CD4-positive, alpha-beta T cell treated with Interleukin-17A for 1 hour (primary cell): ENCODE results near the gene FSCB.
"Not testable (repeated sequence)": the region's sequence is repeated elsewhere in the genome, so short reads cannot be mapped to it uniquely, and the experiment has no call there.

Experiments used
- DNase-seq: peaks from one replicate; pipeline ENCODE4 v3.0.0-alpha.2; 2020

Gene FSCB, protein sequence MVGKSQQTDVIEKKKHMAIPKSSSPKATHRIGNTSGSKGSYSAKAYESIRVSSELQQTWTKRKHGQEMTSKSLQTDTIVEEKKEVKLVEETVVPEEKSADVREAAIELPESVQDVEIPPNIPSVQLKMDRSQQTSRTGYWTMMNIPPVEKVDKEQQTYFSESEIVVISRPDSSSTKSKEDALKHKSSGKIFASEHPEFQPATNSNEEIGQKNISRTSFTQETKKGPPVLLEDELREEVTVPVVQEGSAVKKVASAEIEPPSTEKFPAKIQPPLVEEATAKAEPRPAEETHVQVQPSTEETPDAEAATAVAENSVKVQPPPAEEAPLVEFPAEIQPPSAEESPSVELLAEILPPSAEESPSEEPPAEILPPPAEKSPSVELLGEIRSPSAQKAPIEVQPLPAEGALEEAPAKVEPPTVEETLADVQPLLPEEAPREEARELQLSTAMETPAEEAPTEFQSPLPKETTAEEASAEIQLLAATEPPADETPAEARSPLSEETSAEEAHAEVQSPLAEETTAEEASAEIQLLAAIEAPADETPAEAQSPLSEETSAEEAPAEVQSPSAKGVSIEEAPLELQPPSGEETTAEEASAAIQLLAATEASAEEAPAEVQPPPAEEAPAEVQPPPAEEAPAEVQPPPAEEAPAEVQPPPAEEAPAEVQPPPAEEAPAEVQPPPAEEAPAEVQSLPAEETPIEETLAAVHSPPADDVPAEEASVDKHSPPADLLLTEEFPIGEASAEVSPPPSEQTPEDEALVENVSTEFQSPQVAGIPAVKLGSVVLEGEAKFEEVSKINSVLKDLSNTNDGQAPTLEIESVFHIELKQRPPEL

GRCh38 chr14:44507183-44507582 lies at the start of gene FSCB:
FSCB (minus strand) TSS chr14:44507283; CDS start chr14:44506987, 296 bp downstream.
- no peak for DNase-seq

DNA sequence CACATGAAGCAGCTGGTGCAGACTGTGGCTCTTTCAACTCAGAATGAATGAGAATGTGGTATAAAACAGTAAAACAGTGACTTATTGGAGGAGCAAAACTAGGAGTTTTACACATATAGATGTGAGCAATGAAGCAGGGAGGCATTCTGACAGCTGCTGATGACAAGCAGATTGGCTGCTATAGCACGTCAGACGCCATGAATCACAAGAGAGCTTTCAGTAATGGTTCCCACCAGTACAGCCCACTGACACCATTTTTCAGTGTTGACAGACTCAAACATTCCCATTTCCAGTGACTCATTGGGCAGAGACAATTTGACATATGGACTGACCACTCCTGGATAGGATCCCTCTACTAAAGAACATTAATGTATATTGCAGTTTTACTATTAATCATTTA lies 24.6 kb upstream of the FSCB start:
- DNase-seq = no peak

DNA sequence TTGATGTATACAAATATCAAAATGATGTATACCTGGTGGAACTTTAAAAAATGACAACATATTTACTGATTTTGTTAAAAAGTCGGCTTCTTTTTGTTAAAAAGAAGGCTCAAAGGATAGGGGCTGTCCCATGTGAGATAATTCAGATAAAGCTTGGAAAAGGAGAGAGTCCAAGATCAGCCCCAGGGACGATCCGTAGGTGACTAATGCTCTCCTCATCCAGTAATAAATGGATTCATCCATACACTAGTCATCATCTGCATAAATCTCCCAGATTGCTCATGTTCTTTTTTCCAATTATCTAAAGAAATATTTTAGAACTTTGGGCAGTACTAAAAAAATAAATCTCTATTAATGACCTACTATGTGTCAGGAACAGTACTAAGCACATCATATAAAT lies 23.4 kb upstream of the FSCB start:
- no peak for DNase-seq

DNA sequence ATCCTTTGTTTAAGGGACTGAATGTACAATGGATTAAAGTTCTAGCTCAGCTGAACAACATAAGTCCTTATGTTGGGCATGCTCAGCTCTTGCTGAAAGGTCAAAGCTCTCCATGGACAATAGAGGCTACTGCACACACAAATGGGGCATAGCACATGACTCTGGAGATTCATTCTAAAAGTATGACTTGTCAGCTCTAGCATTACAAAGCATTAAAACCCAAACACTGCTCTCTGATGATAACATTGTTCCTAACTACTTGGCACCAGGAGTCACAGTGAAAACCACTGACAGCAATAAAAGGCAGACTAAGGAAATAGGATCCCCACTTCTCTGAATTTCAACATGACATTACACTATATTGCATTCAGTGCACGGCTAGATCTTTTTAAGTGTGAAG lies 21.9 kb upstream of the FSCB start:
- no peak for DNase-seq

GRCh38 chr14:44528180-44528579 lies 21.1 kb upstream of the FSCB start:
- DNase-seq = no peak

DNA sequence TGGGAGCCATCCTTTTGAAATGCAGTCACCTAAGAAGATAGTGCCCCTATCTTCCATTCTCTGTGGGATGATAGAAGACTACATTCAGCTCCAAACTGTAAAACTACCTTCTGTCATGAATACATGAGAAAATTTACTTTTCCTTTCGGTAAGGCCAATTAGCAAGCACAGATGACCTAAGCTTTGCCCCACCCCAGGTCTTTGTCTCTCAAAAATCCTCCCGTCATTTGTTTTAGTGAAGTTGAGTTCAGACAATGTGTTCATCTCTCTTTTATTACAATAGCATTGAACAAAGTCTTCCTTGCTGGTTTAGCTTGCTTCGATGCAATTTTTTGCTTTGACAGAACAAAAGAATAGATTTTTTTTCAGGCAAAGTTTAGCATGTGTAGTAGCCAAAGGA lies 18.2 kb upstream of the FSCB start:
- no peak for DNase-seq

DNA sequence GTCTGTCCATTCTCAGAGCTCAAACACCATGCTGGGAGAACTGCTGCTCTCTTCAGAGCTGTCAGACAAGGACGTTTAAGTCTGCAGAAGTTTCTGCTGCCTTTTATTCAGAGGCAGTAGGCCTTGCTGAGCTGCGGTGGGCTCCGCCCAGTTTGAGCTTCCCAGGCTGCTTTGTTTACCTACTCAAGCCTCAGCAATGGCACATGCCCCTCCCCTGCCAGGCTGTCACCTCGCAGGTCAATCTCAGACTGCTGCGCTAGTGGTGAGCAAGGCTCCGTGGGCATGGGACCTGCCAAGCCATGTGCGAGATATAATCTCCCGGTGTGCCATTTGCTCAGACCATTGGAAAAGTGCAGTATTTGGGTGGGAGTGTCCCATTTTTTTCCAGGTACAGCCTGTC lies 8.6 kb upstream of the FSCB start:
- DNase-seq = not testable (repeated sequence)

DNA sequence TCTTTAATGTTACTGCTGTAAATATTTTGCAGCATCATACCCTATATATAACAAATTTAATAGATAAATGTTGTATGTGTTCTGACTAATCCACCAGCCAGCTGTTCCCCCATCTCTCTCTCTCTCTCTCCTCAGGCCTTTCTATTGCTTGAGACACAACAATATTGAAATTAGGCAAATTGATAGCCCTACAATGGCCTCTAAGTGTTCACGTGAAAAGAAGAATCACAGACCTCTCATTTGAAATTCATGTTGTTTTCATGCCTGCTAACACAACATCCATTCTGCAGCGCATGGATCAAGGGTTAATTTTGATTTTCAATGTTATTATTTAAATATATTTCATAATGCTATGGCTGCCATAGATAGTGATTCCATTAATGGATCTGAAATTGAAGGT lies 1.8 kb upstream of the FSCB start:
- DNase-seq = no peak

DNA sequence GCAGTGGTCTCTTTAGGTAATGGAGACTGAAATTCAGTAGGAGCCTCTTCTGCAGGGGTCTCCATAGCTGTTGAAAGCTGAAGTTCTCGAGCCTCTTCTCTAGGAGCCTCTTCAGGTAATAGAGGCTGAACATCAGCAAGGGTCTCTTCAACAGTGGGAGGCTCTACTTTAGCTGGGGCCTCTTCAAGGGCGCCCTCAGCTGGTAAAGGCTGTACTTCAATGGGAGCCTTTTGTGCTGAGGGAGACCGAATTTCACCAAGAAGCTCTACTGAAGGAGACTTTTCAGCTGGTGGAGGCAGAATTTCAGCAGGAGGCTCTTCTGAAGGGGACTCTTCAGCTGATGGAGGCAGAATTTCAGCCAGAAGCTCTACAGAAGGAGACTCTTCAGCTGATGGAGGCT lies 1.5 kb downstream of the FSCB start:
- no peak for DNase-seq

DNA sequence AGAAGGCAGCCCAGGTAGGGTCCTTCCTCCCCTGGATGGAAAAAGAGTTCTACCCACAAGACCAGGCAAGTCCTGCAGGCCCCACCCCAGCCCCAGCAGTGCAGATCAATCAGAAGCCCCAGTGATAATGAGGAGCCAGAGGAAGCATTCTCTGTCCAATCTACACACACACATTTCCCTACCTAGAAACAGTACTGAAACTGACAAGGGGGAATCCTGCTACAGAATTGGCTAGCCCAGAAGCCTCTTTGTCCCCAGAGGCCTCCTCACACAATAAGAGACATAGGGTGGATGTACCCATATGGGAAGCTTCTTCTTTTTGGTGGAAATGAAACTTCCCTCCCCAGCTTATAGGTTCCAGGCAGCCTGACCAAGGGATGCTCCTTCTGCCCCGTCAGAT lies 9.9 kb downstream of the FSCB start:
- no peak for DNase-seq

GRCh38 chr14:44494137-44494536 lies 12.9 kb downstream of the FSCB start:
- DNase-seq = no peak

GRCh38 chr14:44490966-44491365 lies 16.1 kb downstream of the FSCB start:
- DNase-seq = no peak

DNA sequence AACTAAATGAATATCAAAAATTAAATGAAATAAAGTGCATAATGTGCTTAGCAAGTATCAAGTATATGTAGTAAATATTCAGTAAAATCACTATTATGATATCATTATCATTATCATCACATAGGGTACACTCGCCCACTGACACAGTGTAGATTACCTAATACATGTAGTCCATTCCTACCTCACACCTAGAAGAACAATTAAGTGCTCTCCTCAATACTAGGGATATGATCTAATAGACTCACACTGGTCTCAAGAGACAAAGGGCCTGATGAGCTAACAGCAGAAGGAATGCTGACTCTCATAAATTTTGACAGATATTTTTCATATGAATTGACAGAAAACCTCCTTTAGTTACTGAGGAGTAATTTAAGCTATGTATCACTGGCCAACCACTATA lies 29.1 kb downstream of the FSCB start:
- DNase-seq = no peak

- DNase-seq = no peak
Observed at GRCh38 chr14:44468771-44469170, 38.3 kb downstream of the FSCB start.

DNA sequence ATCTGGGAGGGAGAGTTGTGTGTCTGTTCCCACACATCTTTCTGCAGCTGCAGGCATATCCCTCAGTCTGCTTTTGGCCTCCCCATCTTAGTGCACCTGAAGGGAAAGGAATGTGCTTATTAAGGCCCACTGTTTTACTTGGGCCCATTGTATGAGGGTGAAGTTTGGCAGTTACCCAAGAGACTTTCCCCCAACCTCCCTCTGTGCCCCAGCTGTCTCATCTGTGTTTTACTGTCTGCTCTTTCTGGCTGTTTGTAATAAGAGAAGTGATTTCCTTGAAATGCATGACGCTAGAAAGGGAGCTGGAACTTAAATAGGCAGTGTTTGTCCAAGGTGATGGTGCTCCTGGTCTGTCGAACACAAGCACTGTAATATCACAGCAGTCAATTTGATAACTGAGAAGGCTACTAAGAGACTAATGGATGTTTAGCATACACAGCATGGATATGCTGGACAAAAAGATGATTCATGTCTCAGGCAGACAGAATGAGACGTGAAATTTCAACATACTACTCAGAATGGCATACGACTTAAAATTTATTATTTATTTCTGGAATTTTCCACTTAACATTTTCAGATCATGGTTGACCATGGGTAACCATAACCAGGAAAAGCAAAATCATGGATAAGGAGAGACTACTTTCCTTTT lies 43.6 kb downstream of the FSCB start:
- DNase-seq = no peak

DNA sequence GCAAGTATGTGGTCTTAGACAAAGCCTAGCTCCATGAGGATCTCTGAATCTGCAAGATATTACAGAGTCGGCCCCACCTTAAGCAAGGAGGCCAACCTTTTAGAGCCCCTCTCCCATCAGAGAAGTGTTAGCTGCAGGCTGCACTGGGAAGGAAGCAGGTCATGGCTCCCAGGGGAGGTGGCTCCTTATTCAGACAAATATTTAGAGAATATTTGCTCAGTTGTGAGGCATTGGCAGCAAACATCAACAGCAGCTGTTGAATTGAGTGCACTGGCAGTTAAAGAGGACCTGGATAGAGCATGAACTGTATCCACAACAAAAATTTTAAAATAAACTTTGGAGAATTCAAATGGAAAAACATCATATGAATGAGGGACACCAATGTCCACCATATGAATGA lies 44.7 kb downstream of the FSCB start:
- no peak for DNase-seq

- no peak for DNase-seq
Observed at GRCh38 chr14:44461811-44462210, 45.3 kb downstream of the FSCB start.
